SJSA1 (cell line): Measurements from ENCODE around the gene CNGB1. TPM values are rescaled to one million over a fixed set of nuclear protein-coding genes. Genes with fewer than 3 reads are reported as not detected.

Experiments used
- DNase-seq, 2 experiments: peaks; one replicate each; pipeline ENCODE4 v3.0.0-alpha.2; 2015 to 2020; ENCODE audit warnings: low spot score in 2 of 2, low read depth in 1 of 2
- H3K27ac ChIP-seq: fragments of 250-450 bp; sonication (Bioruptor Pico); 2 replicates; pipeline ENCODE4 v1.5.1; 2020; ENCODE audit warnings: mild to moderate bottlenecking, moderate library complexity
- H3K27me3 ChIP-seq: fragments of 250-450 bp; sonication (Bioruptor Pico); replicated peaks from 2 replicates; pipeline ENCODE4 v1.5.1; 2020; ENCODE audit warnings: mild to moderate bottlenecking, moderate library complexity
- H3K36me3 ChIP-seq: fragments of 250-450 bp; sonication (Bioruptor Pico); 2 replicates; pipeline ENCODE4 v1.5.1; 2020; ENCODE audit warnings: mild to moderate bottlenecking
- H3K4me1 ChIP-seq: fragments of 250-450 bp; sonication (Bioruptor Pico); replicated peaks from 2 replicates; pipeline ENCODE4 v1.6.1; 2021; ENCODE audit warnings: mild to moderate bottlenecking
- H3K4me3 ChIP-seq: fragments of 250-450 bp; sonication (Bioruptor Pico); 2 replicates; pipeline ENCODE4 v1.5.1; 2020; ENCODE audit warnings: mild to moderate bottlenecking
- H3K9me3 ChIP-seq: fragments of 250-450 bp; sonication (Bioruptor Pico); replicated peaks from 2 replicates; pipeline ENCODE4 v1.5.1; 2020; ENCODE audit warnings: mild to moderate bottlenecking
- total RNA-seq: library from RNA; depleted of rRNA; stranded (reverse); fragments of >200 nt; shearing (Covaris generic); gene quantifications from 2 replicates; pipeline ENCODE4 v1.2.3, GENCODE V29; 2014

CNGB1 gene
- total RNA-seq, 1 experiment from 2014 or later, result 0.13 TPM

DNA sequence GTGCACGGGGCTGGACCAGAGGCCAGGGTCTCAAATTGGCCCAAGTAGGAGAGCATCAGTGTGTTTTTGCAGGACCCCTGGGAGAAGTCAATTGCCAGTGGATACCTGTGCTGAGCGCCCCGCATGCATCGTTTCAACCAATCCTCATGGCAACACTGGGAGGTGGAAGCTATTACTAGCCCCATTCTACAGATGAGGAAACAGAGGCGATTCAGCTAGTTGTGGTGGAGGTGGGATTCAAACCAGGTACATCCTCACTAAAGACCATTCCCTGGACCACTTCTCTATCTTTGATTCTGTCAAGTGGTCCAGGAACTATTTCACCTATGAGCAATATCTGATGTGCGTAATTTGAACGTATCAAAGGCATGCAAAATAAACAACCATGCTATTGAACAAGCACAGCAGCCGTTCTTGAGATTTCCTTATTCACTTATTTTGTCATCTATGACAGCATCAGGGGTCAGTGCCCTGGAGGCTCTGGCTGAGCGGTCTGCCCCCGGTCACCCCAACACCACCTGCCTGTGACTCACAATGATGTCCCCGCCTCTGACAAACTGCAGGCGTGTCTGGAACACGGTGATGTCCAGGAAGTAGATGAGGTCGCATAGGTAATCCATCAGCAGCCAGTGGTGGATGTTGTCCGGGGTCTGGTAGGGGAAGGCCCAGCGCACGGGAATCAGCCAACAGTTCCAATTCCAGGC, 54.0 kb downstream of the CNGB1 start:
- no peak overlapping the region for H3K27ac ChIP-seq
- no peaks in the 10 kb centered on the region for H3K36me3 ChIP-seq
- no peak for DNase-seq
- H3K4me1 ChIP-seq, result no peaks in the 10 kb centered on the region
- H3K4me3 ChIP-seq, result no peak overlapping the region
- no peaks in the 10 kb centered on the region for H3K9me3 ChIP-seq
- no peaks in the 10 kb centered on the region for H3K27me3 ChIP-seq

DNA sequence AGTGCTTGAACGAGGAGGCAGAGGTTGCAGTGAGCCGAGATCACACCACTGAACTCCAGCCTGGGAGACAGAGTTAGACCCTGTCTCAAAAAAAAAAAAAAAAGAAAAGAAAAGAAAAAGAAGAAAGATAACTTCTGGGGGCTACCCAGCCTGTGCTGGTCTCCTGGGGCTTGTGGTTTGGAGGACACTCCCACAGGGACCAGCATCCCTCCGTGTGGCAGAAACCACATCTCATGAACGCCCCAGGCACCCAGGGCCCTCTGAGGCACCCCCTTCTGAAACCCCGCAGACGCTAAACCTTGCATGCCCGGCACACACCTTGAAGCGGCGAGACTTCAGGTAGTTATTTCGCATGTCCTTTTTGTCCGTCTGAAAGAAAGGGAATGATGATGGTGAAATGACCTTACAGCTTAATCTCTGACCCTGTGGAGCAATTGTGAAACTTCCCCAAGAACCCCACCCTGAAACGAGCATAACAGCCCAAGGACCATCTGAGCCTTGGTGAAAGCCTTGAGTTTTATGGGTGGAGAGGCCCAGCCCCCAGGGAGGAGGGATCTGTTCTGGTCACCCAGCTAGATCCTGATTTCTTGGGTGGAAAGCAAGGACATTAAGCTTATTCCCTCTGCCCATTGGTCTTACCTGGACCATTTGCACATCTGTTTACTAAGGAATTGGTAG, 55.0 kb downstream of the CNGB1 start:
- H3K4me1 ChIP-seq, result no peaks in the 10 kb centered on the region
- DNase-seq, result no peak
- H3K27me3 ChIP-seq, result no peaks in the 10 kb centered on the region
- H3K36me3 ChIP-seq, result no peaks in the 10 kb centered on the region
- H3K9me3 ChIP-seq, result no peaks in the 10 kb centered on the region
- H3K4me3 ChIP-seq, result no peak overlapping the region
- H3K27ac ChIP-seq, result no peak overlapping the region

GRCh38 chr16:57915267-57915666, 55.7 kb downstream of the CNGB1 start:
- no peak for DNase-seq
- Histone ChIP-seq H3K9me3 (no peaks in the 10 kb centered on the region), H3K4me1 (no peaks in the 10 kb centered on the region), H3K4me3 (no peak overlapping the region), H3K27me3 (no peaks in the 10 kb centered on the region), H3K27ac (no peak overlapping the region), H3K36me3 (no peaks in the 10 kb centered on the region)

DNA sequence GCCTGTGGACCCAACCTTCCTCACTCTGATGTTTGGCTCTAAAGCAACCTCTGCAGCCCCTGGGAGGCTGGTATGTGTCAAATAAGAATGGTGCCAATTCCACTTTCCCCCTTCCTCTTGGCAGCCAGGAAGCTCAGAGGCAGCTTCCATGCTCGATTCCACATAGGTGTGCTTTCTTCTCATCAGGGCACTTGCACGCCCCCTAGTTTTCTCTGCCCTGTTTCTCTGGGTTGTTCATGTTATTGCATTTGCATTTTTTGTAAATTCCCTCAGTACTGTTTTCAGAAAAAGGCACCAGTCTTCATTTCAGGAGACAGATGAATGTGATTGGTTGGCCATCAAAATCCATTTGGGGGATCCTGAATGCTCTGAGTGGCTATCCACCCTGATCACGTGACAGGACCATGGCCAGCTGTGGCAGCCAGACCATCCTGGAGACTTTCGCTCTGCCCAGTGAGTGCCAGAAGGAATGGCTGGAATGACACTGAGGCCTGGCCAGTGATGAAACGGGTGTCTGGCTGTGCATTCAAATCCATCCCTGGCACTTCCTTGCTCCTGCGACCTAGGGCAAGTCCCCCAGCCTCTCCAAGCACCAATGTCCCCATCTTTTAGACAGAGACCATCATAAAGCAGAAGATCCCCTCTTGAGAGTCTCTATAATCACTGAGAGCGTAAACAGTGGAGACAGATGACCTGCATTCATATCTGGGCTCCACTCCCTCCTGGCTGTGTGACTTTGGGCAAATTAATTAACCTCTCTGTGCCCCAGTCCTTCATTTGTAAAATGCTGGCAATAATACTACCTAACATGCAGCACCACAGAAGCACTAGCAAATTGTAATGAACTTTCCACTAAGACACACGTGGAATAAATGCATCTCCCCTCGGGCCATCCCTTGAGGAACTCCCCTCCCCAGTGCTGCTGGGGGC, 56.4 kb downstream of the CNGB1 start:
- Histone ChIP-seq H3K4me3 (no peak overlapping the region), H3K4me1 (no peaks in the 10 kb centered on the region), H3K36me3 (no peaks in the 10 kb centered on the region), H3K27me3 (no peaks in the 10 kb centered on the region), H3K9me3 (no peaks in the 10 kb centered on the region), H3K27ac (no peak overlapping the region)
- DNase-seq, result no peak

GRCh38 chr16:57912529-57913260, 58.2 kb downstream of the CNGB1 start:
- Histone ChIP-seq H3K27ac (no peak overlapping the region), H3K27me3 (no peaks in the 10 kb centered on the region), H3K4me3 (no peak overlapping the region), H3K36me3 (no peaks in the 10 kb centered on the region), H3K9me3 (no peaks in the 10 kb centered on the region), H3K4me1 (no peaks in the 10 kb centered on the region)
- DNase-seq, result no peak

GRCh38 chr16:57911743-57912142, 59.2 kb downstream of the CNGB1 start:
- no peaks in the 10 kb centered on the region for H3K36me3 ChIP-seq
- no peak overlapping the region for H3K4me3 ChIP-seq
- no peak for DNase-seq
- H3K4me1 ChIP-seq, result peaks cover 1% of the 10 kb centered on the region; the same call in 1 of the 2 replicates
- H3K9me3 ChIP-seq, result no peaks in the 10 kb centered on the region
- no peaks in the 10 kb centered on the region for H3K27me3 ChIP-seq
- H3K27ac ChIP-seq, result no peak overlapping the region

GRCh38 chr16:57910696-57911095, 60.2 kb downstream of the CNGB1 start:
- no peaks in the 10 kb centered on the region for H3K36me3 ChIP-seq
- no peaks in the 10 kb centered on the region for H3K27me3 ChIP-seq
- no peak for DNase-seq
- H3K27ac ChIP-seq, result no peak overlapping the region
- H3K9me3 ChIP-seq, result no peaks in the 10 kb centered on the region
- no peak overlapping the region for H3K4me3 ChIP-seq
- peaks cover 4% of the 10 kb centered on the region; the same call in 1 of the 2 replicates for H3K4me1 ChIP-seq

DNA sequence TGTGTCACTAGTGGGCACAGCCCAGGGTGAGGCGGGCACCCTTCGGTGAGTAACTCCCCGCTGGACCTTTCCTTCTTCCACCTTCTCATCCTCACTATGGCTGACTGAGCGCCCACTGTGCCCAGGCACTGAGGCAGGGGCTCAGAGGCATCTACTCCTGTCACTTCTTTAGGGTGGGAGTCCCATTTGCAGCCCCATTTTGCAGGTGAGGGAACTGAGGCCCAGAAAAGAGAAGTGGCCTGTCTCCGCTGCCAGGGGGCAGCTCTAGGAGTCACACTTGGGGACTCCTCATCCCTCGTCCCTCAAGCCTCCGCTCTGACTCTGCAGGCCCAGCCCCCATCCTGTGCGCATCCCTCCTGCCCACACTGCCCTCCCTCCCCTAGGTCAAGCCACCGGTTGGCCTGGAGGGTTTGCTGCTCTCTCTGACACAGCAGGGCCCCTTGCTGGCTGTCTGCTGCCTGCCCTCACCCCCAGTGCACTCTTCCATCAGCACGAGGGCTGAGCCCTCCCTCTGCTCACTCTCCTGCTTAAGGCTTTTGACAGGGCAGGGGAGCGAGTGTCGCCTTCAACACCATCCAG, 62.4 kb downstream of the CNGB1 start:
- no peaks in the 10 kb centered on the region for H3K9me3 ChIP-seq
- no peak overlapping the region for H3K27ac ChIP-seq
- H3K36me3 ChIP-seq, result no peaks in the 10 kb centered on the region
- H3K27me3 ChIP-seq, result no peaks in the 10 kb centered on the region
- H3K4me1 ChIP-seq, result peaks cover 4% of the 10 kb centered on the region; the same call in 1 of the 2 replicates
- no peak for DNase-seq
- no peak overlapping the region for H3K4me3 ChIP-seq

DNA sequence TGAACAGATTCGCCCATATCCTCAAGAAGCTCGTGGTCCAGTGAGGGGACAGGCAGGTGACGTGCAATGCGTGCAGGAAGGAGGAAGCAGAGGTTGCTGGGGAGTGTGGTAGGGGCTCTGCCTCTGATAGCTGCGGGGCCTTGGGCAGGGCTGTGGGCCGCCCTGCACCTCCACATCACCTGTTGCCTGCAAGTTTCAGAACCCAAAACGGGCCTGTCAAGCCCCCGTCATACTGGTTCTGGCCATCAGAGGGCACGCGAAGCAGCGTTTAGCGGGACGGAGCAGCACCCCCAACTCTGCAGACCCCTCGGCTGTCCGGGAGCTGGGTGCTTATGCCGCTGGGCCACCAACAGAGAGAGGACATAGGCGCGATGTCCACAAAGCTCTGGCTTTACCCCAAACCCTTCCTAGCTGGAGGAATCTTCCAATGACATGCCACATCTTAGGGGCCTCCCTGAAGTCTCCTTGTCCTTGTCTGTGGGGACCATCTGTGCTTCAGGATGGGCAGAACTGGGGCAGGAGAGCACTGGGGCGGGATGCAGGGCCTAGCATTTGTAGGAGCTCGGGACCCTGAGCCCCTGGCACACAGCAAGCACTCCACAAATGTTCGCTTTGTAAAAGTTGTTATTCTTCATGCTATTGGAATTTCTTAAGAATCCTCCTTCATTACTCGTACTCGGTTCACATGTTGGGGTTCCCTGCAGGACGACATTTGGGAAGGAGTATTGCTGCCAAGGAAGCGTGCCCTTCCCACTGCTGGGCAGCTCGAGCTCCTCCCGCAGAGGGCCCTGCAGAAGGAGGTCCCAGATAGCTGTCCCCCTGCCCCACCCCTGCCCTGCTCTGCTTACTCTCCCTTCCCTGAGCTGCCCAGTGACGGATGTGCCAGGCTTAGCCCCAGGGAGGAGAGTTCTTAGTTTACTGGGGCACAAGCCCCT, 64.3 kb downstream of the CNGB1 start:
- Histone ChIP-seq H3K4me3 (no peak overlapping the region), H3K9me3 (no peaks in the 10 kb centered on the region), H3K4me1 (peaks cover 5% of the 10 kb centered on the region), H3K27ac (no peak overlapping the region), H3K27me3 (no peaks in the 10 kb centered on the region), H3K36me3 (no peaks in the 10 kb centered on the region)
- DNase-seq, result no peak

DNA sequence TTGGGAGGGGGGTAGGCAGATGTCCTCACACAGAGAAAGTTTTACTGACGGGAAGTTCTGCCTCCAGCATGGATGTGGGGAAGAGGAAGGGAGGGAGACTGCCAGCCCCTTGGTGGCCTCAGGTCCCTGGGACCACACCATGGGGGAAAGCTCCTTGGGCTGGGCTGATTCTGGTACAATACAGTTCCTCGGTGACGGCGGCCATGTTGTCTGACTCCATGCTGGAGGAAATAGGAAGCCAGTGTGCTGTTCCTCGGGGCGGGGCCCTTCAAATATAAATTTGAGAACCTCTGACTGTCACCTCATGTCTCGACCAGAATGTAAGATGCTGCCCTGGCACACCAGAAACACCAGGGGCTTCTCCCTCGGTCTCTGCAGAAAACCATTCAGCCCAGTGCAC, 66.8 kb downstream of the CNGB1 start:
- Histone ChIP-seq H3K27me3 (no peaks in the 10 kb centered on the region), H3K27ac (no peak overlapping the region), H3K4me1 (peaks cover 23% of the 10 kb centered on the region), H3K36me3 (no peaks in the 10 kb centered on the region), H3K4me3 (no peak overlapping the region), H3K9me3 (no peaks in the 10 kb centered on the region)
- DNase-seq, result no peak

- H3K27me3 ChIP-seq, result no peaks in the 10 kb centered on the region
- H3K9me3 ChIP-seq, result no peaks in the 10 kb centered on the region
- H3K4me1 ChIP-seq, result peaks cover 28% of the 10 kb centered on the region
- H3K36me3 ChIP-seq, result no peaks in the 10 kb centered on the region
- H3K4me3 ChIP-seq, result no peak overlapping the region
- no peak overlapping the region for H3K27ac ChIP-seq
- DNase-seq, result no peak
Measured at GRCh38 chr16:57903656-57904055, 67.3 kb downstream of the CNGB1 start.

- Histone ChIP-seq H3K27ac (no peak overlapping the region), H3K4me3 (no peak overlapping the region)
- no peak for DNase-seq
Measured at GRCh38 chr16:57901480-57902069, 69.4 kb downstream of the CNGB1 start.

More at GRCh38 chr16:57901480-57902069, 69.4 kb downstream of the CNGB1 start:
- Histone ChIP-seq H3K36me3 (no peaks in the 10 kb centered on the region), H3K4me1 (peaks cover 37% of the 10 kb centered on the region), H3K27me3 (no peaks in the 10 kb centered on the region), H3K9me3 (no peaks in the 10 kb centered on the region)
